ENCODE results near the gene AIG1.

The AIG1 gene

GRCh38 chr6:143205991-143206390, 145.3 kb downstream of the AIG1 start:
- Histone ChIP-seq H3K4me3 (ENCODE audit: low read depth, low read length) (no peak overlapping the region), H3K79me2 (no peaks in the 10 kb centered on the region), H3K27ac (no peak overlapping the region), H3K9ac (no peak overlapping the region), H3K4me2 (ENCODE audit: low read length) (no peak overlapping the region), H3K4me1 (no peaks in the 10 kb centered on the region), H3K9me3 (ENCODE audit: control insufficient read depth, low read length) (no peaks in the 10 kb centered on the region), H2AFZ (no peak overlapping the region), H3K36me3 (ENCODE audit: control insufficient read depth, insufficient read depth, low read length) (no peaks in the 10 kb centered on the region), H3K27me3 (ENCODE audit: control insufficient read depth, insufficient read depth, low read length) (no peaks in the 10 kb centered on the region)
- no peak for TF ChIP-seq CTCF (IDR thresholded peaks at IDR 0.05)

GRCh38 chr6:143206550-143206949, 145.9 kb downstream of the AIG1 start:
- Histone ChIP-seq H3K79me2 (no peaks in the 10 kb centered on the region), H3K27me3 (ENCODE audit: control insufficient read depth, insufficient read depth, low read length) (no peaks in the 10 kb centered on the region), H3K4me3 (ENCODE audit: low read depth, low read length) (no peak overlapping the region), H3K4me1 (no peaks in the 10 kb centered on the region), H3K4me2 (ENCODE audit: low read length) (no peak overlapping the region), H3K9ac (no peak overlapping the region), H3K9me3 (ENCODE audit: control insufficient read depth, low read length) (no peaks in the 10 kb centered on the region), H3K27ac (no peak overlapping the region), H2AFZ (no peak overlapping the region), H3K36me3 (ENCODE audit: control insufficient read depth, insufficient read depth, low read length) (no peaks in the 10 kb centered on the region)
- no peak for TF ChIP-seq CTCF (IDR thresholded peaks at IDR 0.05)

- H3K4me1 ChIP-seq = no peaks in the 10 kb centered on the region
- H3K27me3 ChIP-seq (ENCODE audit: control insufficient read depth, insufficient read depth, low read length) = no peaks in the 10 kb centered on the region
- no peaks in the 10 kb centered on the region for H3K36me3 ChIP-seq (ENCODE audit: control insufficient read depth, insufficient read depth, low read length)
- no peak overlapping the region for H3K27ac ChIP-seq
- H3K9me3 ChIP-seq (ENCODE audit: control insufficient read depth, low read length) = no peaks in the 10 kb centered on the region
- no peak overlapping the region for H3K4me2 ChIP-seq (ENCODE audit: low read length)
- no peaks in the 10 kb centered on the region for H3K79me2 ChIP-seq
- no peak overlapping the region for H3K9ac ChIP-seq
- H2AFZ ChIP-seq = no peak overlapping the region
- TF ChIP-seq CTCF (IDR thresholded peaks at IDR 0.05) = no peak
- no peak overlapping the region for H3K4me3 ChIP-seq (ENCODE audit: low read depth, low read length)
These were observed 149.7 kb downstream of the AIG1 start for GRCh38 chr6:143210420-143210819.

DNA sequence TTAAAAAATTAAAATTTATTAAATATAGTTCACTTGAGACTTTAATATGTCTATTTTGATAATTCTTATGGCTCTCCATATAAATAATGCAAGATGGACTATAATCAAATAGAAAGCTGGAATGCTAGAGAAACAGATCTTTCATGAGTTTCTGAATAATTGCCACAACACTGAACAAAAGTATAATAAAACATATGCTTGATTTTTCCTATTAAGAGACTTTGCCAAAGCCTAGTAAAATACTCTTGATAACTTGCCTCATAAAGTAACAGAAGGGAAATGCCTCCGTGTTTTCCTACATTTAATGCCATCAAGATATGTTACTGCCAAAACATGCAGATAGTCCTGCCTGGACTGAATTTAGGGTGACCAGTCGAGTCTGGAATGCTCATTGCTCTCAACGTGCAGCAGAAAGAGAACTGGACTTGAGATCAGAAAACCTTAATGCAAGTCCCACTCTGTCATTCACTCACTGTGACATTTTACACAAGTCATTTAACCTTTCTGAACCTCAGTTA, 153.2 kb downstream of the AIG1 start:
- Histone ChIP-seq H3K4me3 (ENCODE audit: low read depth, low read length) (no peak overlapping the region), H3K79me2 (no peaks in the 10 kb centered on the region), H3K9ac (no peak overlapping the region), H3K4me1 (no peaks in the 10 kb centered on the region), H3K27me3 (ENCODE audit: control insufficient read depth, insufficient read depth, low read length) (no peaks in the 10 kb centered on the region), H3K9me3 (ENCODE audit: control insufficient read depth, low read length) (no peaks in the 10 kb centered on the region), H3K27ac (no peak overlapping the region), H3K4me2 (ENCODE audit: low read length) (no peak overlapping the region), H2AFZ (no peak overlapping the region), H3K36me3 (ENCODE audit: control insufficient read depth, insufficient read depth, low read length) (no peaks in the 10 kb centered on the region)
- TF ChIP-seq CTCF (IDR thresholded peaks at IDR 0.05) = no peak

DNA sequence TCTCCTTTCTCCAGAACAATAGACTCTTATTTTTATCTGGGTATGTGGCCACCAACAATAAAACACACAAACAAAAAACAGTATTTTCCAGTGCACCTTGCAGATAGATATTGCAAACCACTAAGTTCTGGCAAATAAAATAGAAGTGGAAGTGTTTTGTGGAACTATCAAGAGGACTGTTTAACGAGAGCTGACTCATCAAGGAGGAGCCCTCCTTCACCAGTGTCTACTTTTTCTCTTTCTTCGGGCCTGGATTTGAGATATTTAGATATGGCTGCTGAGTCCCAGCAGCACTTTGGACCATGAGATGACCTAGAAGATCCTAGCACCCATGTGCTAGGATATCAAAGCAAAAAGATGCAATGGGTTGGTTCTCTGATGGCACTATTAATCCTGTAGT, 154.7 kb downstream of the AIG1 start:
- H3K79me2 ChIP-seq = no peaks in the 10 kb centered on the region
- no peaks in the 10 kb centered on the region for H3K36me3 ChIP-seq (ENCODE audit: control insufficient read depth, insufficient read depth, low read length)
- no peak overlapping the region for H3K27ac ChIP-seq
- H3K4me3 ChIP-seq (ENCODE audit: low read depth, low read length) = no peak overlapping the region
- H3K27me3 ChIP-seq (ENCODE audit: control insufficient read depth, insufficient read depth, low read length) = no peaks in the 10 kb centered on the region
- no peak overlapping the region for H3K4me2 ChIP-seq (ENCODE audit: low read length)
- H3K4me1 ChIP-seq = peaks cover 5% of the 10 kb centered on the region
- no peak overlapping the region for H2AFZ ChIP-seq
- H3K9ac ChIP-seq = no peak overlapping the region
- no peak for TF ChIP-seq CTCF (IDR thresholded peaks at IDR 0.05)
- H3K9me3 ChIP-seq (ENCODE audit: control insufficient read depth, low read length) = no peaks in the 10 kb centered on the region

Data from parathyroid adenoma (tissue), 2 donors.